ENCODE data around the gene FYB1.
"Not testable (repeated sequence)": the region's sequence is repeated elsewhere in the genome, so short reads cannot be mapped to it uniquely, and the experiment has no call there.

Gene FYB1

DNA sequence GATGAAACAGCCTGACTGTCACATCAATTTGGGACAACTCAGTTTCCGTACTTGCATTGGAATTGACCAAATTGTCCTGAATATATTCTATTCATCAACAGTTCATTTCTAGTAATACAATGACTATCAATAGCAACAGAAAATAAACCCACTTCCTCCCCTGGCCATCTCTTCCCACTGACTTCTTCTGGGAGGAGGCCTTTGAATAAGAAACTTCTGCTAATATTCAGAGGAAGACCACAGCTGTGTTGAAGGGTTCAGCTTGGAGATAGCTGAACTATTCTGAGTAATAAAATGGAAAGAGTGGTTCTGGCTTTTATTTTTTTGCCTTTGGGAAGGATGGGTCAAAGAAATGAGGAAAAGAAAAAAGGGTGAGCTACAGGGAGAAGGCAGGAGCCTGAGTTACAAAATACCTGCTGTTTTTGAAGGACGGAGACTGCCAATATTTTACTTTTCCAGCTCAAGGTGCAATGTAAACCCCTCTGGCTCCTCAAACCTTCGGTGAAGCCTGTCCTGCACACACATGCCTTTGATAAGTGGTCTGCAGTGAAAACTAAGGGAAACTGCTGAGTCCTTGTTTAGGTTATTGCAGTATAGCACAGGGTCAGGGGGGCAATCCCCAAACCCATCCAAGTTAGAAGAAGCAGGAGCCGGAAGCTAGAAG is 29.9 kb downstream of the FYB1 start:
- DNase-seq = no peak

DNA sequence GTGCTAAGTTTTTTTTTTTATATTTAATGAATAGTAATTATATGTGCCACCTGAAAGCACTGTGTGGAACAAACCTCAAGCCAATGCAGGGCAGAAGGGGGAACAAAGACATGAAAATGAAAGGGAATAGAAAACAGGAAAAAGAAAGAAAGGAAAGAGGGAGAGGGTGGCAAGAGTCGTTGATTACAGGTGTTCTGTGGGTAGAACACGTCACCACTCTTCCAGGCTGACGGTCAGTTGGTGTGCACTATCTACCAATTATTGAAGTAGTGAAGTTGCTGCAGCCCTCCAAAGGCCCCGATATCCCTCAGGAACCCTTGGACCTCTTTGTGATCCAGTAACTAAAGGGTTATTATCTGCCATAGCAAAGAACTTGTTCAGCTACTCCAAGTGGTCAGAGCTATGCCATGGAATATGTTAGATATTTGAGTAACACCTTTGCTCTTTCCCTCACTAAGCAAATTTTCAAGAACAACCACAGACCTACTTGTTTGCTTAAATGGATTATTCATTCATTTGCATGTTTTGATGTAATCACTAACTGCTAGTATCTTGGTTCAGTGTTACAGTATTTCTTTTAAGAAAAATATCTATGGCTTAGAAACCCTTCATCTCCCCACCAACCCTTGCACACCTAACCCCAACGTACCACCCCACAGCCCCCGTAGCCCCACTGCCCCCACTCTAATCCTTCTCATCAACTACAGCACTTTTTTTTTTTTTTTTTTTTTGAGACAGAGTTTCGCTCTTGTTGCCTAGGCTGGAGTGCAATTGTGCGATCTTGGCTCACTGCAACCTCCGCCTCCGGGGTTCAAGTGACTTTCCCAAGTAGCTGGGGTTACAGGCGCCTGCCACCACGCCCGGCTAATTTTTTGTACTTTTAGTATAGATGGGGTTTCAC is 31.3 kb downstream of the FYB1 start:
- no peak for DNase-seq

DNA sequence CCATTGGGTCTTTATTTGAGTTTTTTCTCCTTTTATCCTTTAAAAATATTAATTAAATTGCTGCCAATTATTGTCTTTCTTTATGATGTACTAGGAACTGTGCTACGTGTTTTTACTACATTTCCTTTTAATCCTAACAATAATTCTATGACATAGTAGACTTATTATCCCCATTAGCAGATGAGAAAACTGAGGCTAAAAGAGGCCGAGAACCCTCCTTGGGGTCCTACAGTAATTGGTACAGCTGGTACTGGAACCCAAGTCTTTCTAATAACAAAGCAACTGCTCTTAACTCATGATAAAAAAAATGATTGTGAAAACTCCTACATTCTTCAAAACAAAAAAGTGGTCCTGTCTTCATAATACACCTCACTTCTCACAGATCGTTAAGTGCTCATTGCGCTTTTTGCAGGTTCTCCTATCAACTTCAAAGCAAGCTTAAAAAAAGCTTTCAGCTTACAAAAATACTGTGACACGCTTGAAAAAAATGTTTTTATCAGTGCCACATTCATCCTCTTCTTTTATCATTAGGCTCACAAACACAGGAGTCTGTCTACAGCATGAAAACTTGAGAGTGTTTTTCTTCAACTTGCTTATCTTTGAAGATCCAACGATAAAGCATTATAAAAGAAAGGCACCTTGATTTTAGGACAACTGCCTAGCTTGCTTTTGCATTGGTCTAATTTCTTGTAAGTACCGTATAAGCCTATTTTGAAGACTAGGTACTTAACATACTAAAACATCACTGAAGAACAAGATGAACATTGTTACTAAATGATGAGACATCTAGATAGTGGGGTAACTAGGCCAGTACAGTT is 32.4 kb downstream of the FYB1 start:
- DNase-seq = no peak

DNA sequence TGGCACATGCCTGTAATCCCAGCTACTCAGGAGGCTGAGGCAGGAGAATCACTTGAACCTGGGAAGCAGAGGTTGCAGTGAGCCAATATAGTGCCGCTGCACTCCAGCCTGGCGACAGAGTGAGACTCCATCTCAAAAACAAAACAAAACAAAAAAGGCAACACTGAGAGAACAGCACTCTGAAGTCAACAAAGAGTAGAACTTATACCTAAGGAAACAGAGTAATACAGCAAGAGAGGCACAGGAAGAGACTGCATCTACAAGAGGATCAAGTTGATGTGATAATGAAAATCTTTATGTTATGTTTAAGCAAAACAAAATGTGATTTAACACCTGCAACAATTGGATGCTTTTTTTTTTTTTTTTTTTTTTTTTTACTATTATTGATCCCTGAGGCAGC is 33.1 kb downstream of the FYB1 start:
- DNase-seq = no peak

DNA sequence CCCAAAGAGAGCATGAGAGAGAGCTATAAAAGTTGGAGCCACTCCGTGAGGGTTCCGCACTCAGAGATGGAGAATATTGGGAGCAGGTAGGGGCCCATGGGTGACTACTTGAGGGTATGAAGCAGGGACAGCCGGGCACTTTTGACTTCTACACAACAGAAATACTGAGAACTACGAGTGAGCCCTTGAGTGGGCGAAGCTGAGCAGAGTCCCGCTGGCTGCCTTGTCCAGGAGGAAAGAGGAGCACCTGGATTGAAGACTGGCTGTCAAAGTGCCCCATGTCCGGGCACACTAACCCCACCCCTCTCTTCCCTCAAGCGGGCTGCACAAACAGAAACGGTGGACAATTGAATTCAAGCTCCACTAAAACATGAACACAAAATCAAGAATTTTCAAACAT is 33.6 kb downstream of the FYB1 start:
- no peak for DNase-seq

DNA sequence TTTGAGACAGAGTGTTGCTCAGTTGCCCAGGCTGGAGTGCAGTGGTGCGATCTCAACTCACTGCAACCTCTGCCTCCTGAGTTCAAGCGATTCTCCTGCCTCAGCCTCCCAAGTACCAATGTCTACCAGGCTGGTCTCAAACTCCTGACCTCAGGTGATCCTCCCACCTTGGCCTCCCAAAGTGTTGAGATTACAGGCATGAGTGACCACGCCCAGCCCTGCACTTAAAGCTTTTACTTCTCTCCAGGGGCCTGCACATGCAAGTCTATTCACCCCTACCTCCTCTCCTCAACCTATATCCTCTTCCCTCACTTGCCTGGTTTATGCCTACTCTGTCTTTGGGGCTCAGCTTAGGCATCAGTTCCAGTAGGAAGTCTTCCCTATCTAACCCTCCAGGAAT is 39.8 kb downstream of the FYB1 start:
- not testable (repeated sequence) for DNase-seq

DNA sequence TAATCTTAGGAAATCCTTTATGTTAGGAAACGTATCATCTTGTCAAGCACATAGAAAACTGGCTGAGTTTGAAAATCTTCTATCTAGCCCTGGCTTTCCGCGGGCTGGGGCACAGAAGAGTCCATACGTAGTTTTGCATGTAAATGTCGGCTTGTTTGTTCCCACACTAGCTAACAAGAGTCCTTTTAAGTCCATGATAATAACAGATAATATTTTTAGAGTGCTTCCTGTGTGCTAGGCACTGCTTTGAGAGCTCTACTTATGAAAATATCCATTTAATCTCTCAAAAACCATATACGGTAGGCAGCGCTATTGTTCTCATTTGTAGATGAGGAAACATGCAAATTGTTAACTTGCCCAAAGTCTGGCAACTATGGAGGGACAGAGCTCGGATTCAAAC is 40.5 kb downstream of the FYB1 start:
- DNase-seq = no peak

DNA sequence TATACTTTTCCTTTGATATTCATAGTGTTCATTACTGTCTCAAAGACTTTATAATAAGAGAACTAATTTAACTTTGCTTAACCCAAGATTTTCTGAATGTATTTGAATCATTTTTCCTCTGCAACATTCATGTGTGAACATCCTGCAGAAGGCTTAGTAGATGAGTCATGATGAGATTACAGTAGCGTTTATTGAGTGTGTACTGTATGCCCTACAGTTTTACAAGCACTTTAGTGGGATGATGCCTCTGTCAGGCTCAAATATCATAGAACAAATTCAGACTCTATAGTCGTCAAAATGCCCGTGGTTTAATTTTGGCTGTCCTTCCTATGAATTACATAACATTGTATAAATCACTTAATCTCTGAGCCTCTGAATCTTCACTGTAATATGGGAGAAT is 41.2 kb downstream of the FYB1 start:
- DNase-seq = no peak

DNA sequence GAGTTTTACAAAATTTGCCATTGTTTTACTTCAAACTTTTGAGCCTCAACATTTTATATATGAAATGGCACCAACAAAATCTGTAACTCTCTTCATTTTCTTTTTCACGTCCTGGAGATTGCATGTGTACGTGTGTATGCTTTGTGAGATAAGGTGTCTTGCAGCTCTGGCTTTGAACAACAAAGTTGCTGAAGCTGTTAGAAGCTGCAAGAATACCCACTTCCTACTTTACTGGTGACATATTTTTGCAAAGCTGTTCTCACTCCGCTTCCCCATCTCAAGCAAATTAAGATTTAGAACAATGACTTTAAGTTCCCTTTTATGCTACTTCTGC is 41.8 kb downstream of the FYB1 start:
- no peak for DNase-seq

DNA sequence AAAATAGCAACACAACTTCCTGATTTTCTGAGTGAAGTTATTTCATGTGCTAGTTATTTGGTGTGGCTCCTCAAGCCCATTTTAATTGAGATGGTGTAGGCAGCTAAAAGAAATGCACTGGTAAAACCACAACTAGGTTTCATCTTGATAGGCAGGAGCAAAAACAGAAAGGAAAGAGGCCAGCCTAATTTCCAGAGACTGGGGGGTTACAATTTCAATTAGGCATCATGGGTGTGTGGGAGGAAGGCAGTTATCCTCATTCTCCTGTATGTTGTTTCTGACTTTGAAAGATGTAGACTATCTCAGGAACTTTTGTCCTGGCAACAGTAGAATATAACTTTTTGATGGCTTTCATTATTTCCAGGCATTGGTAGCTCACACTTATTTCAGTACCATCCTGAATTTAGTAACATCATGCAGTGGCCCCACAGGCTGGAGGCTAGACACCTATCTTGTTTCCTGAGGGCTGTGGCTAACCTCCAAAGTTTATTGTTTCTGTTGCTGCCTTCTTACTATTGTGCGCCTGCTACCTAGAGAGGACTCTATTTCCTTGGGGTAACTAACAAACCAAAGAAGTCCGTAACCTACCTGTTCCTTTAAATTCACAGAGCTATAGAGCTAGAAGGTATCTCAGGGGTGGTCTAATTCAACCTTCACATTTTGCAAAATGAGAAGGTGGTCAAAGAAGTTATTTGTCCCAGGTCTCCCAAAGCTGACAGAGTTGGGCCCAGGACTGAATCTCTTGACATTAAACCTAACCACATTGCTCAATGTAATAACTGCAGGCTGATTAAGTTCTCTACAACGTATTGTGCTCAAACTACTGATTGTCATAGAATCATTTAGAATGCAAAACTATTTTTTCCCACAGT is 42.4 kb downstream of the FYB1 start:
- no peak for DNase-seq

DNA sequence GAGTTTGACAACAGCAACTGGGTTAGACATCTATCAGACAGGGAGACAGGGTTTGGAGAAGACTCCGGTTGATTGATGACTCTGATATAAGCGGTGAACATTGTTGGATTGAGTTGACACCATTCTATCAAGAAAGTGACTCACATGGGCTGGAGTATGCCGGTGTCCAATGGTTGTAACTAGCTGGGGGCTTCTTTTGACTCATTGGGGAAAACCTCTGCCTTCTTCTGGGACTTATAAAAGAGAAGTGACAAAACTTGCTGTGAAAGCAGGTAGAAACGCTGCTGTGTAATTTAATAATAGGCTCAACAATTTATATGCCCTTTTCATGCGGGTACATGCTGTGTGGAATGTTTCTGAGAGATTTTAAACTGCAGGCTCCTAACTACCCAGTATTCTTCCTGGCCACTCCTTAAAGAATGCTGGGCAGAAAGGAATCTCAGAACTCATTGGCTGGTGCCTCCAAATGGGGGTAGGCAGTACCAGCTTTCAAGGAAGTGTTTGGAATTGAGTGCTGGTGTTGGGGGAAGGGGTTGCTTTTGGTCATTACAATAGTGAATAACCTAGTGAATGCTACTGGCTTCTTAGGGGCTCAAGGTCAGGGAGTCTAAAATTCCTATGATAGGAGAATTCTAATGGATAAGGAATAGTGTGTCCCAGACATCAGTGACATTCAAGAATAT is 43.9 kb downstream of the FYB1 start:
- DNase-seq = no peak

DNA sequence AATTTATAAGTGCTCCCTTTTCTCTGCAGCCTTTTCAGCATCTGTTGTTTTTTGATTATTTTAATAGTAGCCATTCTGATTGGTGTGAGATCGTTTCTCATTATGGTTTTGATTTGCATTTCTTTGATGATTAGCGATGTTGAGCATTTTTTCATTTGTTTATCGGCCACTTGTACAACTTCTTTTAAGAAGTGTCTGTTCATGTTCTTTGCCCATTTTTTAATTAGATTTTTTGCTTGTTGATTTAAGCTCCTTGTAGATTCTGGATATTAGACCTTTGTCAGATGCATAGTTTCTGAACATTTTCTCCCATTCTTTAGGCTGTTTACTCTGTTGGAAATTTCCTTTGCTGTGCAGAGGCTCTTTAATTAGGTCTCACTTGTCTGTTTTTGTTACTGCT is 46.3 kb downstream of the FYB1 start:
- no peak for DNase-seq

DNA sequence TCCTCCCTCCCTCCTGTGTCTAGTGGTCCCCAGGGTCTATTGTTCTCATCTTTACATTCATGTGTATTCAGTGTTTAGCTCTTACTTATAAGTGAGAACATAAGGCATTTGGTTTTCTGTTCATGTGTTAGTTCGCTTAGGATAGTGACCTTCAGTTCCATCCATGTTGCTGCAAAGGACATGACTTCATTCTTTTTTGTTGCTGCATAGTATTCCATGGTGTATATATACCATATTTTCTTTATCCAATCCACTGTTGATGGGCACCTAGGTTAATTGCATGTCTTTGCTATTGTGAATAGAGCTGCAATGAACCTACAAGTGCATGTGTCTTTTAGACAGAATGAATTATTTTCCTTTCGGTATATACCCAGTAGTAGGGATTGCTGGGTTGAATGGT is 46.8 kb downstream of the FYB1 start:
- DNase-seq = no peak

DNA sequence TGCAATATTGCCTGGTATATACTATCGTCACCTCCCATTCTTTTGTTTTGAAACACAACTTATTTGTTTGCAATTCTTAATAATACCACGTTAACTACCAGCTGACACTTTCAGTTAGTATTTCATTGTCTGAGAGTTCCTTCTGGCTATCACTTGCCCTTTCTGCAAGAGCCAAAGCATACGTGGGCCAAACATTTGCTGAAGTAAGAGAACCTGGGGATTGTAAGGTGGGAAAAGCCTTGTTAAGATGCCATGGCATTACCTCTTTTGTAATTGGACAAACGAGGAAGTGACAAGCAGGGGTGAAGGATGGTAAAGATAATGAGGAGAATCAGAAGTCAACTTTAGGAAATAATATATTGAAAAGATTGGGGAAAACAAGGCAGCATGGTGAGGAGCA is 47.7 kb downstream of the FYB1 start:
- DNase-seq = no peak

DNA sequence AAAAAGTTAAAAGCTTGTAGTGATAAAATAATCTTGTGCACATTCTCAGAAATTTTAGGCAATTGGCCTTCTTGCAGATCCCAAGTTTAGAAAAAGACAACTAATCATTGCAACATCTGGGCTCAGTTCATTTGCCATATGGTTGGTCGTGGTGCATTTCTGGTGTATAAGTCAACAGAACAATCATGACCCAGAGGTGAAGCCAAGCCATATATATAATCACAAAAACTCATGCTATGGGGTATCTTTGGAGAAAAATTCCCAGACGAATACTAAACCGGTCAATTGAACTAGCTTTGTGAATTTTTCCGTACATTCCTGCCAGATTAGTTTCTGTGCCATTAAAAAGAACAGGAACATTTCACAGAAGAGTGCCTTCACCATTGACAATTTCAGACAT is 50.3 kb downstream of the FYB1 start:
- DNase-seq = no peak

DNA sequence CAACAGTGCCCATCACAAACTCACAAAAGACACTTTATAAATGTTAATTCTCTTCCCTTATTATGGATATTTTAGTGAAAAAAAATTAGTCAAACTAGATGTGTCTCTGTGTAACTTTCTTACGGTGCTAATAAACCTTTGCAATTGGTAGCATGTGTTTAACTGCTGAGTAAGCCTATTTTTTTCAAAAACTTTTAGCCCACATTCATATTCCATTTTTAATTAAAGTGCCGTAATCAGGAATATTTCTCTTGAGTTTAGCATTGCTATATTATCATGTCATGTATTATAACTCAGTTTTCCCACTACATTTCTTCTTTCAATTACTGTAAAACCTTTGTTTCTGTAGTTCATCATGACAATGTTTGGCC is 51.4 kb downstream of the FYB1 start:
- DNase-seq = no peak

DNA sequence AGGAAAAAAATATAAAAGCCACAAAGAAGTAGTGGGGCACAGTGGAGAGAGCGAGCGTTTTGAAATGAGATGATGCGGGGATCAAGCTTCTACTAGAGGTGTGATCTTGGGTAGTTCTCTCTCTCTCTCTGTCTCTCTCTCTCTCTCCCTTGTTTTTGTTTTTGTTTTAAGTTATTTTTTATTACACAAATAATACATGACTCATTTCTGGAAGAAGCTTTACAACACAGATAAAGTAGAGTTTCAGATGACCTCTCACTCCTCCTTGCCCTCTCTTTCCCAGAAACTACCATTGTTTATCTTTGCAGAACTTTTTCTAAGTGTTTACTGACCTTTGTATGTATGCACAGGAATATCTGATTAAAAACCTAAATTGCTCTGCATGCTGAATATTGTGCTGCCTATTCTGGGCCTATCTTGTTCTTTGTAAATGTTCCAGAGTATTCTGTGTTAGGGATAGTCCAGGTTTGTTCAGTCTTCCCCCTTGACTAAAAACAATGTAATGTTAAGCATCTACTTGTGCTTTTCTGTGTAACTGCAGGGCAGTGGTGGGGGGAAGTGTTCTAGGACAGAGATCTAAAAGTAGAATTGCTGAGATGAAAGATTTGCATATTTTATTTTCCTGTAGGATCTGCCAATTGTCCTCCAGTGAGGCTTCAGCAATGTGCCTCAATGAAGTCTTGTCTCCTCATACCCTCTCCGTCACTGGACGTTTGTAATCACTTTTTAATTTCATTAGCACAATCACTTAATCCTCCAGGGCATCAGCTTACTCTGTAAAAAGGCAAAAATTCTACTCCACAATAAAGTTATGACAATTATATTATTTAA is 52.0 kb downstream of the FYB1 start:
- no peak for DNase-seq

DNA sequence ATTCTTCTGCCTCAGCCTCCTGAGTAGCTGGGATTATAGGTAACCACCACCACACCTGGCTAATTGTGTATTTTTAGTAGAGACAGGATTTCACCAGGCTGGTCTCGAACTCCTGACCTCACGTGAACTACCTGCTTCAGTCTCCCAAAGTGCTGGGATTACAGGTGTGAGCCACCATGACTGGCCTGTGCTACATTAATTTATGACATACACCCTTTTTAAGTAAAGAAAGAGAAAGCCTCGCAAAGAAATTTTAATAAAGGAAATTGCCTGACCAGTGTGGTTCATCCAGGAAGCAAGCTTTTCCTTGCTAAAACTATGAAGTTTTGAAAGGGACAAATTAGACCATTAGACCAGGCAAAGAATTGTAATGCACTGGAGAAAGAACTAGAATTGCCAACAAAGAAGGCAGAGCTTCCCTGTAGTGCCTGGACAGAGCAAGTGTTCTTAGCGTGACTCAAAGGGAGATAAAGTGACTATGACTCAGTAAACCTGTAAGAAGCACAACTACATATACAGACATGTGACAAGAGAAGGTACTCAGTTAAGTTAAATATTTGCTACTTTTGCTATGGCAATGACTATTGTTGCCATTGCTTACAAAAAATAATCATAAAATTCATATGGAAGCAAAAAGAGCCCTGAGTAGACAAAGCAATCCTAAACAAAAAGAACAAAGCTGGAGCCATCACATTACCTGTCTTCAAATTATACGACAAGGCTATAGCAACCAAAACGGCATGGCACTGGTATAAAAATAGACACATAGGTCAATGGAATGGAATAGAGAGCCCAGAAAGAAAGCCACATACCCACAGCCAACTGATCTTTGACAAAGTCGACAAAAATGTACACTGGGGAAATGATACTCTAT is 54.6 kb downstream of the FYB1 start:
- DNase-seq = no peak

DNA sequence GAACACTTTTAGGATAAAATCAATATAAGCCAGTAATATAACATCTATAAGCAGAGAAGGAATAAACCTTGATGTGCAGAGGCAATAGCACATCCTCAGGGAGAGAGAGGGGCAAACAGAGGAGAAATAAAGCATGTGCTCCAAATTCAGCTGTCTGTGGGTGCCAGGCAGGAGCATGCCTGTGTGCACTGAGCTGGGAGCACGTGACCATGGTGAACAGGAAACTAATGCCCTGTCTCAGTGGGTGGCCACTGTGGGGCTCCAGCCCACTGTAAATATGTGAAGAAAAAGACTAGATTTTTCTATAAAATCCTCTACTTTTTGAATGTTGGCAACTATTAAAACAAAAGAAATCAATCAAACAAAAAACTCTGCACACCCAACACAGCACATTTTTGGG is 55.3 kb downstream of the FYB1 start:
- no peak for DNase-seq

Data from hypothalamus (tissue), 51 donors.